Stimulated activated naive CD8-positive, alpha-beta T cell treated with anti-CD3 and anti-CD28 coated beads, Interleukin-15, Interleukin-2, amounts not matched to agents 100 U/mL and 50 U/mL, for 24 hours (primary cell): ENCODE data around the gene IL4R.
"Not testable (repeated sequence)": the region's sequence is repeated elsewhere in the genome, so short reads cannot be mapped to it uniquely, and the experiment has no call there.

Experiments used
- ATAC-seq: fragments of 150-1000 bp; cut with Tn5 transposase; one replicate; pipeline ENCODE4 v1.10.0; 2021
- DNase-seq: peaks from one replicate; pipeline ENCODE4 v3.0.0; 2021

The IL4R gene

GRCh38 chr16:27381974-27382855 is 68.4 kb downstream of the IL4R start:
- DNase-seq (no peak), ATAC-seq (no peak)

- DNase-seq (no peak), ATAC-seq (no peak)
These were observed 69.9 kb downstream of the IL4R start for GRCh38 chr16:27383556-27384243.

- ATAC-seq (no peak), DNase-seq (no peak)
These were observed 70.7 kb downstream of the IL4R start for GRCh38 chr16:27384425-27384824.

- ATAC-seq (no peak), DNase-seq (no peak)
These were observed 71.6 kb downstream of the IL4R start for GRCh38 chr16:27385398-27385797.

GRCh38 chr16:27386674-27387073 is 72.9 kb downstream of the IL4R start:
- ATAC-seq (no peak), DNase-seq (no peak)

- ATAC-seq: peak; percentile 64
These were observed 74.0 kb downstream of the IL4R start for GRCh38 chr16:27387724-27388123.

DNA sequence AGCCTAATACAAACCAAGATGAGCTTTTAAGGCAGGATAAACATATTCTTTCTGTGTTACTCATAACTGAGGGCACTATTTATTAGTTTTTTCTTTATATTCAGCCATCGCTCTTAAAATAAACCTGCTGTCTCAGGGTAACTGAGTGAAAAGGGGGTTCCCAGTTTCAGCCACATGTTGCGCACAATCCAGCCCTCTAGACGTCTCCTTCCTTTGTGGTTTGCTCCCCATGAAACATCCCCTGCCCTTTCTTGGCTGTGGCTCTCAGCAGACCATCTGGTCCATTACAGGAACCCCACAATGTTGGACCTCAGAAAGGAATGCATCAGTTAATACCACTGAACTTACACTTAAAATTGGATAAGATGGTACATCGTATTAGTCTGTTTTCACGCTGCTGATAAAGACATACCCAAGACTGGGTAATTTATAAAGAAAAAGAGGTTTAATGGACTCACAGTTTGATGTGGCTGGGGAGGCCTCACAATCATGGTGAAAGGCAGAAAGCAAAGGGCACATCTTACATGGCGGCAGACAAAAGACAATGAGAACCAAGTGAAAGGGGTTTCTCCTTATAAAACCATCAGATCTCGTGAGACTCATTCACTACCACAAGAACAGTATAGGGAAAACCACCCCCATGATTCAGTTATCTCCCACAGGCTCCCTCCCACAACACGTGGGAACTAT is 75.6 kb downstream of the IL4R start:
- no peak for DNase-seq
- no peak for ATAC-seq

More at GRCh38 chr16:27387724-27388123, 74.0 kb downstream of the IL4R start:
- DNase-seq: no peak

DNA sequence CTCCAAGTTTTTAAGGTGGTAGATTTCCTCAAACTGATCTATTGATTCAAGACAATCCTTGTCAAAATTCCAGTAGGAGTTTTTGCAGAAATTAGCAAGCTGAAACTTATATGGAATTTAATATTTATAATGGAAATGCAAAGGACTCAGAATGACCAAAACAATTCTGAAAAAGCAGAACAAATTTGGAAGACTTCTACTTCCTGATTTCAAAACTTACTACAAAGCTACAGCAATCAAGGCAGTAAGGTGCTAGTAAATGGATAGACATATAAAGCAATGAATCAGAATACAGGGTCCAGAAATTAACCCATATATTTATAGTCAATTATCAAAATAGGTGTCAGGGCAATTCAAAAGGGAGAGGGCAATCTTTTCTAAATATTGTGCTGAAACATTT is 76.4 kb downstream of the IL4R start:
- ATAC-seq (no peak), DNase-seq (no peak)

- DNase-seq (no peak), ATAC-seq (no peak)
These were observed 78.9 kb downstream of the IL4R start for GRCh38 chr16:27392671-27393070.

DNA sequence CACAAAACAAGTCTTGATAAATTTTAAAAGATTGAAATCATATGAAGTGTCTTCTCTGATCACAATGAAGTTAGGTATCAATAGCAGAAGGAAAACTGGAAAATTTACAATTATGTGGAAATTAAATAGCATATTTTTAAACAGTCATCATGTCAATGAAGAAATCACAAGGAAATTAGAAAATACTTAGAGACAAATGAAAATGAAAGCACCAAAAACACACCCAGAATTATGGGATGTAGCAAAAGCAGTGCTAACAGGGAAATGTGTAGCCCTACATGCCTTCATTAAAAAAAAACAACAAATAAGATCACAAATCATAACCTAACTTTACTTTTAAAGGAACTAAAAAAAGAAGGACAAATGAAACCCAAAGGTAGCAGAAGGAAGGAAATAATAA is 80.7 kb downstream of the IL4R start:
- DNase-seq (no peak), ATAC-seq (no peak)

DNA sequence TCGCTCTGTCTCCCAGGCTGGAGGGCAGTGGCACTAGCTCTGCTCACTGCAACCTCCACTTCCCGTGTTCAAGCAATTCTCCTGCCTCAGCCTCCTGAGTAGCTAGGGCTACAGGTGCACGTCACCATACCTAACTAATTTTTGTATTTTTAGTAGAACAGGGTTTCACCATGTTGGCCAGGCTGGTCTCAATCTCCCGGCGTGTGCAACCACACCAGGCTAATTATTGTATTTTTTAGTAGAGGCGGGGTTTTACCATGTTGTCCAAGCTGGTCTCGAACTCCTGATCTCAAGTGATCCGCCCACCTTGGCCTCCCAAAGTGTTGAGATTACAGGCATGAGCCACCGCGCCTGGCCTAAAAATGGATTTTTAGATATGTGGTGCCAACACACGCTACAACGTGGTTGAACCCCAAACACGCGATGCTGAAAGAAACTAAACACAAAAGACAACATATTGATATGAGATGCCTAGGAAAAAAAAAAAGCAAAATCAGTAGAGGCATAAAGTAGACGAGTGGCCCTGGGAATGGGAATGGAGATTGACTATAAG is 84.6 kb downstream of the IL4R start:
- ATAC-seq, DNase-seq: not testable (repeated sequence)

DNA sequence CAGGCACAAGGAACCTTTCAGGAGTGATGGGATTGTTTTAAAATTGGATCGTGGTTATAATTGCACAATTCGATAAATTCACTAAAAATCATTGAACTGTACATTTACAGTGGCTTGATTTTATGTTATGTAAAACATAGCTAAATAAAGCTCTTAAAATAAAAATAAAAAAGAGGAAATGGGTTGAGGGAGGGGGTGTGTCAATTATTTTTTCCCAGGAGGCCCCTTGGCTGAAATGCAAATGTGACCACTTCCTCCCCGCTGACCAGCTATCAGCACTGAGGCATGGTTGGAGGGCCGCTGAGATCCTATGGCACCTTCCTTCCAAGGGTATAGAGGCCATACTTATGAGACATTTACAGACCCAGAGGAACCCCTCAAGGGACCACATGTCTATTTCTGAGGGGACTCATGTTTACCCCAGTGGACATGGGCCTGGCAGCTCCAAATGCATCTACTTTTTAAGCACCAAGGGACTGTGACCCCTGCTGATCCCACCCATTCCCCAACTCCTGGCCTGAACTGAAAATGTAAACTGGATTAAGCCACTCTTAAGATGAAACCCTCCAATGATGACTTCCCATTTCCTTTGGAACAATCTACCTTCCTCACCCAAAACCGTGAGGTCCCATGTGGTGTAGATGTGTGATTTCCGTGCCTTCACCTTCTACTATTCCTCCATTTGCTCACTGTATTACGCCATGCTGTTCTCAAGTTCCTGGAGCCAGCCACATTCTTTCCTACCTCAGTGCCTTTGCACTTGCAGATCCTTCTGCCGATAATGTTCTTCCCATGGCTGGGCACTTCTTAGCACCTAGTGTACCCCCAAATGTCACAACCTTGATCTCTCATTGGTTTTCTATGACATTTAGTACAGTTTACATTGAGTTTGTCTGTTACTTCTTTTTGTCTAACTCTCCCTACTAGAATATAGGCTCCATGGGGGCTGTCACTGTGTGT is 85.4 kb downstream of the IL4R start:
- DNase-seq (no peak), ATAC-seq (no peak)

DNA sequence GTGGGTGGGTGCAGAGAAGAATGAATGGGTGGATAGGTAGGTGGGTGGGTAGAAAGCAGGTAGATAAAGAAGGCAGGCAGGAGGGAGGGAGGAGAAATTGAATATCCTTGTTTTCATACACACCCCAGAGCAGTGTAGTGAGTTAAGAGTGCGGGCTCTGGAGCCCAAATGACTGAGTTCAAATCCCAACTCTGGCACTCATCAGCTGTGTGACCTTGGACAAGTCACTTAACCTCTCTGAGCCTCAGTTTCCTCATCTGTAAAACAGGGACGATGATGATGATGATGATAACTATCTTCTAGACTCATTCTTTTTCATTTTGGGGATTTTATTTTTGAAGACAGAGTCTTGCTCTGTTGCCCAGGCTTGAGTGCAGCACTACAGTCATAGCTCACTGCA is 86.2 kb downstream of the IL4R start:
- ATAC-seq: no peak

DNA sequence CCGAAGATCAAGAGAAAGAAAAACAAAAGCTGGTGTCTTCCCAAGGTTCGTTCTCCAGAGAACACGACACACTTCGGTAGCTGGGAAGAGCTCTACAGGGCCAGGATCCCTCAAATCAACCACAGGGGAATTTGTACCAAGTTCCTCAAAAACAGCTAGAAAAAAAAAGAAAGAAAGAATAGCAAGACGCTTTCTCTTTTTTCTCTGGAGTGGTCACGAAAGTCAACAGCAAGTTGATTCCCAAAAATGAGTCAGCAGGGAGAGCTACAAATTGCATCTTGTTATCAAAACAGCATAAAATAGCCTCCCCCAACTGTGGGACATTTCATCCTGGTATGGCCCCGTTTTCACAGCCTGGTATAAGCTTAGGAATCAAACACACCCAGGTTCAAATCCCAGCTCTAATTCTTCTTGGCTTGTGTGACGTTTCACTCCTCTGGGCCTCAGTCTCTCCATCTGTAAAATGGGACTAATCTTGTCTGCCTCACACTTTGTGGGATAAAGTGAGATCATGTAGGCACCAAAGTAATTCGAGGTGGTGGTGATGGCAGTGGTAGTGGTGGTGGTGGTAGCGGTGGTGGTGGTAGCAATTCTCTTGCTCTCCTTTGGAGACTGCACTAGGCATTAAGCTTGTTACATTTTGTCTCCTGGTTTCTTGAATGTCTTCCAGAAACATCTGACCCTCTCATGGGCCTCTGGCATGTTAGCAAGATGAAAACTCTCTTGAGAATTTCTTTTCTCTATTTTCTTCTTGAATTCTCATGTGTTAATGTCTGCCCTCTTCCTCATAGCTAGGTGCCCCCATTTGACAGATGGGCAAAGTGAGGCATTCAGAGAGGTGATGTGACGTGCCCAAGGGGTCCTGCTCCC is 87.2 kb downstream of the IL4R start:
- ATAC-seq (no peak), DNase-seq (no peak)

More for the DNA sequence above, 86.2 kb downstream of the IL4R start:
- no peak for DNase-seq

GRCh38 chr16:27401768-27402568 is 88.2 kb downstream of the IL4R start, which contains the start of gene IL21R:
Gene IL21R (plus strand): TSS chr16:27402174. CDS start chr16:27430072, 27,898 bp downstream.
- peak; percentile 81 for ATAC-seq
- DNase-seq: peak; percentile 92

DNA sequence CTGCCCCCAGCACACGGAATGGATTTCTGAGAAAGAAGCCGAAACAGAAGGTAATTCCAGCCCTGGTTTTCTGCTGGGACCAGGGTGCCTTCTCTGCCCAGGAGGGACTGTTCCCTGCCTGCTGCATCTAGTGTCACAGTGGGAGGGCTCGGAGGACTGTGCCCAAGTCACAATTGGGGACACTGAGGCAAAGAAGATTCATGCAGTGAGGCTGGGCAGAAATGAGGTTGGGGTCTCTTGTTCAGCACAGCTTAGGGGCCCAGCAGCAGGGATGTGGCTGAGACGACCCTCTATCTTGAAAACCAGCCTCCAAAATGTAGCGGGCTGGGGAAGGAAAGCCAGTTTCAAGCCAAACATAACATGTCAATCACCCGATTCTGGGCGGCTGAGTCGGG is 88.8 kb downstream of the IL4R start:
- DNase-seq (no peak), ATAC-seq (no peak)

GRCh38 chr16:27402964-27403600 is 89.3 kb downstream of the IL4R start:
- DNase-seq (peak; percentile 59), ATAC-seq (no peak)

GRCh38 chr16:27403601-27403992 is 89.8 kb downstream of the IL4R start:
- DNase-seq: no peak
- no peak for ATAC-seq
